GM12891 (cell line): Measurements from ENCODE around the gene KLK13.

Experiments used
- POLR2A ChIP-seq: IDR thresholded peaks from 2 replicates; pipeline ENCODE4 v1.6.1; 2011; ENCODE audit warnings: low read depth, low read length, control low read depth
- SPI1 ChIP-seq: IDR thresholded peaks from 2 replicates; pipeline ENCODE4 v1.6.1; 2011; ENCODE audit warnings: low read depth, low read length, control low read depth
- TAF1 ChIP-seq: IDR thresholded peaks from 2 replicates; pipeline ENCODE4 v1.6.1; 2011; ENCODE audit warnings: low read depth, low read length, control low read depth

DNA sequence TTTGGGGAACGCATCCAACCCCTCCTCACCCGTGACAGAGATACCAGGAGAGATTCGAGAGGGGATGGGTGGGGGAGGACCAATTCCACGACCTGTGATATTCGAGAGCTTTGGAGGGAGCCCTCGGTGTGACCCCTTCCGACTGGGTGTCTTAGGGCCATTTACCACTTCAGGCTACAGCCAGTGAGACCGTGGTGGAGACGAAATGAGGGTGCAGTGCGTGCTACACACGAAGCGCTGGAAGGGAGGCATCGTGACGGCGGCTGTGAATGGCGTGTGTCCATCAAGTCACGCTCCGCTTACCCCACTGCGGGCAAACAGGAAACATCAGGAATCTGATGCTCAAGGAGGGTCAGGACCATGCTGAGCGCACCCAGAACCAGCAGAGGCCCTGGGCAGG, 32.9 kb upstream of the KLK13 start:
- TF ChIP-seq TAF1 (no peak), POLR2A (no peak), SPI1 (no peak)
